Loucy (cell line): ENCODE results near the gene SHMT2.
"Not testable (repeated sequence)": the region's sequence is repeated elsewhere in the genome, so short reads cannot be mapped to it uniquely, and the experiment has no call there.

Source experiments
- H2AFZ ChIP-seq: fragments of 200-600 bp; sonication (generic); 2 replicates; pipeline ENCODE4 v1.6.0; 2016; ENCODE audit warnings: antibody characterized with exemption, mild to moderate bottlenecking, low read length, moderate library complexity
- H3F3A ChIP-seq: fragments of 200-600 bp; 2 replicates; pipeline ENCODE4 v1.6.0; 2016; ENCODE audit warnings: antibody characterized with exemption, low read depth, mild to moderate bottlenecking
- H3K27me3 ChIP-seq: fragments of 200-600 bp; sonication (generic); 2 replicates; pipeline ENCODE4 v1.6.1; 2014; ENCODE audit warnings: low read length, mild to moderate bottlenecking; ENCODE audit not compliant: insufficient read depth, poor library complexity, severe bottlenecking
- H3K36me3 ChIP-seq: fragments of 200-600 bp; sonication (generic); 2 replicates; pipeline ENCODE4 v1.6.1; 2016; ENCODE audit warnings: low read length; ENCODE audit not compliant: insufficient read depth
- H3K4me1 ChIP-seq: fragments of 200-600 bp; sonication (generic); 2 replicates; pipeline ENCODE4 v1.5.1; 2014; ENCODE audit warnings: low read length, mild to moderate bottlenecking; ENCODE audit not compliant: insufficient read depth, poor library complexity, severe bottlenecking
- H3K4me2 ChIP-seq: fragments of 200-600 bp; sonication (generic); 2 replicates; pipeline ENCODE4 v1.6.0; 2014; ENCODE audit warnings: antibody characterized with exemption, low read length, low read depth, mild to moderate bottlenecking; ENCODE audit not compliant: poor library complexity, severe bottlenecking
- H3K4me3 ChIP-seq: fragments of 200-600 bp; sonication (generic); 2 replicates; pipeline ENCODE4 v1.5.1; 2014; ENCODE audit warnings: low read length, mild to moderate bottlenecking, mixed read lengths; ENCODE audit not compliant: poor library complexity, severe bottlenecking
- H3K79me2 ChIP-seq: fragments of 200-600 bp; sonication (generic); 2 replicates; pipeline ENCODE4 v1.6.1; 2014; ENCODE audit warnings: low read length; ENCODE audit not compliant: insufficient read depth
- H3K9ac ChIP-seq: fragments of 200-600 bp; sonication (generic); 2 replicates; pipeline ENCODE4 v1.6.0; 2014; ENCODE audit warnings: mild to moderate bottlenecking, low read depth, low read length, moderate library complexity; ENCODE audit not compliant: poor library complexity, severe bottlenecking
- H3K9me2 ChIP-seq: fragments of 200-600 bp; sonication (generic); replicated peaks from 2 replicates; pipeline ENCODE4 v1.6.1; 2016; ENCODE audit warnings: low read depth, low read length, mixed read lengths
- H3K9me3 ChIP-seq: fragments of 200-600 bp; sonication (generic); 2 replicates; pipeline ENCODE4 v1.6.1; 2014; ENCODE audit warnings: mild to moderate bottlenecking, antibody characterized with exemption, low read length, low read depth; ENCODE audit not compliant: insufficient read depth
- H4K20me1 ChIP-seq: fragments of 200-600 bp; sonication (generic); 2 replicates; pipeline ENCODE4 v1.6.0; 2014; ENCODE audit warnings: antibody characterized with exemption, low read length, mild to moderate bottlenecking; ENCODE audit not compliant: insufficient read depth, poor library complexity, severe bottlenecking
- CTCF ChIP-seq: fragments of 200-600 bp; sonication (generic); conservative IDR thresholded peaks from 2 replicates; pipeline ENCODE4 v1.5.1; 2014; ENCODE audit warnings: mild to moderate bottlenecking, antibody characterized with exemption, low read length
- EZH2phosphoT487 ChIP-seq: fragments of 200-600 bp; IDR thresholded peaks from 2 replicates; pipeline ENCODE4 v1.6.1; 2018; ENCODE audit warnings: antibody characterized with exemption, mild to moderate bottlenecking, moderate library complexity, borderline replicate concordance

Gene SHMT2

GRCh38 chr12:57276935-57277563 lies 47.5 kb downstream of the SHMT2 start:
- H3K4me1 ChIP-seq = peaks cover 13% of the 10 kb centered on the region
- no peak for TF ChIP-seq EZH2phosphoT487
- TF ChIP-seq CTCF = peak; percentile 65
- no peak overlapping the region for H3K4me3 ChIP-seq
- no peaks in the 10 kb centered on the region for H3K27me3 ChIP-seq
- H3K9me2 ChIP-seq = no peaks in the 10 kb centered on the region
- peaks cover 11% of the 10 kb centered on the region; the same call in 1 of the 2 replicates for H3K36me3 ChIP-seq
- no peak overlapping the region for H3K9ac ChIP-seq
- no peak overlapping the region for H2AFZ ChIP-seq
- no peaks in the 10 kb centered on the region for H3F3A ChIP-seq
- H3K79me2 ChIP-seq = no peaks in the 10 kb centered on the region
- H3K4me2 ChIP-seq = no peak overlapping the region
- no peaks in the 10 kb centered on the region for H4K20me1 ChIP-seq
- no peaks in the 10 kb centered on the region for H3K9me3 ChIP-seq

DNA sequence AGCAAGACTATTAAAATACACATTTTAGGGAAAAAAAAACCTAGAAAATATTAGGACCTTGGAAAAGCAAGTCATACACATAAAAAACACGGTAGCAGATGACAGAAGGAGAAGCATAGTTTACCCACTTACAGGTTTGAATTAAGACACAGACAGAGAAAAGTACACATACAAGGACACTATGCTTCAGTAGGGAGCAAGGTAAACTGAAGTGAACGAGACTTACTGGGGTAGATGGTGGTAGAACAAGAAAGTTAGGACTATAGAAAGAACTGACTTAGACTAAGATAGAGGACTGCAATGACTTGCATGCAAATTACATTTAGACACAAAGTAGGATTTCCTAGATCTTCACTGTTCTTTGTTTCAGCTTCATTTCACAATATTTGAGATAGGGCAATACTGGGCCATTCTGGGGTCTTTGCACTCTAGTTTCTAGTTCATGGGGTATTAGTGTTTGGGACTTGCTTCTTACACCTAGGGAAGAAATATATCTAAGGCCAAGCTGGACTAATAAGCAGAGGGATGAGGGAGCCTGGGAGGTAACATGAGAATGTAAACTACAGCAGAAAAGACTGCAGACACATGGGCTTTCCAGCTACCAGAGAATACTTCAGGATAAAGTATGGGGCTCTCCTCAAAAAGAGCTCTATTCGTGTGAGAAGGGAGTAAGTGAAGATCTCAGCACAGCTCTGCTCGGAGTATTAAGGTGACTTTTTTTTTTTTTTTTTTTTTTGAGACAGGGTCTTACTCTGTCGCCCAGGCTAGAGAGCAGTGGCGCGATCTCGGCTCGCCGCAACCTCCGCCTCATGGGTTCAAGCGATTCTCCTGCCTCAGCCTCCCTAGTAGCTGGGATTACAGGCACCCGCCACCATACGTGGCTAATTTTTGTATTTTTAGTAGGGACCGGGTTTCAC lies 49.2 kb downstream of the SHMT2 start:
- Histone ChIP-seq H3K9ac (no peak overlapping the region), H3K9me2 (no peaks in the 10 kb centered on the region), H3K4me2 (no peak overlapping the region), H3K9me3 (no peaks in the 10 kb centered on the region), H3K4me1 (peaks cover 13% of the 10 kb centered on the region), H2AFZ (no peak overlapping the region), H3F3A (no peaks in the 10 kb centered on the region), H3K4me3 (no peak overlapping the region), H3K36me3 (peaks cover 3% of the 10 kb centered on the region; the same call in 1 of the 2 replicates), H3K79me2 (no peaks in the 10 kb centered on the region), H3K27me3 (no peaks in the 10 kb centered on the region), H4K20me1 (no peaks in the 10 kb centered on the region)
- no peak for TF ChIP-seq CTCF
- TF ChIP-seq EZH2phosphoT487 = no peak

DNA sequence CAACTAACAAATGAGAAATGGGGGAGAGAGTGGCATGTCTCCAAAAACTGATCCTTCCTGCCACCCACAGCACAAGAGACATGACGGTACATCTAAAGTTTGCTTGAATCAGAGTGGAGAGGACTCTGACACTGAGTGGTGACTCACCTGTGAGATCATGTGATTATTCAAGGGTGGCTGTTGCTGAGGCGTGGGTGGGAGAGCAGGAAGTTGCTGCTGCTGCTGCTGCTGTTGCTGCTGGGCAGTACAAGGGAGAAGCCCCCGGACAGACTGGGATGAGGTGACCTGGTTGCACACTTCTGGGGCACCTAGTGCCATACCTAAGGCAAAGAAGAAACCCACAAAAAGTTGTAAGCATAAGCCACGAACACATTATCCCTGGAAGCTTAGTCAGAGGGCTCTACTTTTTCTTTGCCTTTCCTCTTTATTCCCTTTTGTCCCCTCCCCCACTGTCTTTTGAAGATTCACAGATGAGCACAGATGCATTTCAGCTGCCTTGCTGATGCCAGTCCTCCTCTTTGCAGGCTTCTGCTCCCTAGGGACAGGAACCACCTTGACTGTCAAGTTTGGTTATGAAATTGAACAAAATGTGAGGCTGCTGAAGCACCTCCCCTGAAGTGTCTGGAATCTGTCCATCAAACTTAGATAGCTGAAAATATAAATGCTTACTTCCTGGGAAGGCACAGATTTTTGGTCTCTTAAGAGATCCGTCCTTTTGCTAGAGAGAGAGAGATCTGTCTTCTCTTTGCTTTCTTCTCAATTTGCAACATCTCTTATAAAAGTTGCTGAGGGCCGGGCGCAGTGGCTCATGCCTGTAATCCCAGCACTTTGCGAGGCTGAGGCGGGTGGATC lies 50.9 kb downstream of the SHMT2 start:
- H3K4me3 ChIP-seq = peak overlapping the region; percentile 56
- H3K9me3 ChIP-seq = no peaks in the 10 kb centered on the region
- no peaks in the 10 kb centered on the region for H3K79me2 ChIP-seq
- peaks cover 3% of the 10 kb centered on the region; the same call in 1 of the 2 replicates for H3K36me3 ChIP-seq
- no peaks in the 10 kb centered on the region for H3K27me3 ChIP-seq
- H3K9me2 ChIP-seq = no peaks in the 10 kb centered on the region
- peak overlapping the region; percentile 64 for H2AFZ ChIP-seq
- H4K20me1 ChIP-seq = no peaks in the 10 kb centered on the region
- H3K4me1 ChIP-seq = peaks cover 13% of the 10 kb centered on the region
- no peak for TF ChIP-seq CTCF
- TF ChIP-seq EZH2phosphoT487 = no peak
- no peaks in the 10 kb centered on the region for H3F3A ChIP-seq
- peak overlapping the region; percentile 42 for H3K9ac ChIP-seq
- peak overlapping the region; percentile 63 for H3K4me2 ChIP-seq

- H3K4me2 ChIP-seq, H3K9me3 ChIP-seq, H3K27me3 ChIP-seq, H4K20me1 ChIP-seq, H3K9ac ChIP-seq, H2AFZ ChIP-seq, H3K4me3 ChIP-seq, H3K79me2 ChIP-seq, H3F3A ChIP-seq, H3K9me2 ChIP-seq, H3K36me3 ChIP-seq: not testable (repeated sequence)
- H3K4me1 ChIP-seq = peaks cover 13% of the 10 kb centered on the region
Observed at GRCh38 chr12:57282073-57282472, 52.6 kb downstream of the SHMT2 start.
